GM19043 (cell line): ENCODE data around the gene AMIGO2.

Experiments
- ATAC-seq: cut with Tn5 transposase; IDR thresholded peaks from one replicate; pipeline ENCODE4 v1.9.1; 2021; ENCODE audit warnings: low read depth; ENCODE audit not compliant: unreplicated experiment

The AMIGO2 gene

DNA sequence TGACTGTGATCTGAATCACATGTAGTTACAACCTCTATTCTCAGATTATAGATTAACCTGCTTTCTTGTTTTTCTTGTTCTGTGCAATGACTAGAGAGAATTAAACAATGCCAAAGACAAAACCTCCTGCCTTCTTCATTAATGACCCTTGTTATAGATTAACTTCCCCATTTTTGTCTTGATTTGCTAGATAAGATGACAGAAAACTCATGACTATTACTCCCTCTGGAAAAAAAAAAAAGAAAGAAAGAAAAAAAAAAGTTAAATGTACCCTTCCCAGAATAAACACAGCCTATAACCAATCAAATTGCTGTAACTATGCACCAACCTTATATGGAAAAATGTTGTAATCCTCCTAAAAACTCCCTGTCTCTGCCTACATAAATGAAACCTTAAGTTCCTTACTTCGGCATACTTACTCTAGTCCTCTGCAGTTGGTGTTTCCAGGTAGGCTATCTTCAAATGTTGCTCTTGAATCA, 41.5 kb downstream of the AMIGO2 start:
- ATAC-seq: no peak

DNA sequence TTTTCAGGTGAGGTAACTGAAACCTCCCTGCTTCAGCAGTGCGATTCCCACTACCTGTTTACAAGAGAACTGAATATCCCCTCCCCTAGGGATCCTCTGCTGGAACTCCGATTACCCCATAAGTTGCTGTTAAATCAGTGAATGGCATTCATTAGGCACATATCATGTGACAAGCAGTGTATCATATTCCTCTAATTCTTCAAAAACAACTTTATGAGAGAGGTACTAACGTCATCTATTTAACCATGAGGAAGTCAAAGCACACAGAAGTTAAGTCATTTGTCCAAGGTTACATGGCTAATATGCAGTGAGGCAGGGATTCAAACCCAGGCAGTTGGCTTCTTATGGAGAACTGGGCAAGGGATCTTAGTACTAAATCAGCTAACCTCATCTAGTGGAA, 44.3 kb downstream of the AMIGO2 start:
- ATAC-seq: no peak

DNA sequence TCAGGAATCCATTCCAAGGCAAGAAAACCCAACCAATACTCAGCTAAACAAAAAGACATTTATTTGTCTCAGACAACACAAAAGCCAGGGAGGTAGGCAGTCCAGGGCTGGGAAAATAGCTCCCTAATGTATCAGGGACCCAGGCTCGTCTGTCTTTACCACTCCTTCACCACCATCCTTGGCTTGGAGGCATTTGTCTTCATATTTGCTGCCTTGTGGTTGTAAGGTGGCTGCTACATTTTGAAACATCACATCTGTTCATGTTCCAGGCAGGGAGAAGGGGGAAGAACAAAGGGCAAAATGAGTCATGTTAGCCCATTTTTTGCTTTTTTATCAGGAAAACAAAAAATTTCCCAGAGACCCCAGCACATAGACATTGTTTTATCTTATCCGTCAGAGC, 45.1 kb downstream of the AMIGO2 start:
- ATAC-seq: no peak

DNA sequence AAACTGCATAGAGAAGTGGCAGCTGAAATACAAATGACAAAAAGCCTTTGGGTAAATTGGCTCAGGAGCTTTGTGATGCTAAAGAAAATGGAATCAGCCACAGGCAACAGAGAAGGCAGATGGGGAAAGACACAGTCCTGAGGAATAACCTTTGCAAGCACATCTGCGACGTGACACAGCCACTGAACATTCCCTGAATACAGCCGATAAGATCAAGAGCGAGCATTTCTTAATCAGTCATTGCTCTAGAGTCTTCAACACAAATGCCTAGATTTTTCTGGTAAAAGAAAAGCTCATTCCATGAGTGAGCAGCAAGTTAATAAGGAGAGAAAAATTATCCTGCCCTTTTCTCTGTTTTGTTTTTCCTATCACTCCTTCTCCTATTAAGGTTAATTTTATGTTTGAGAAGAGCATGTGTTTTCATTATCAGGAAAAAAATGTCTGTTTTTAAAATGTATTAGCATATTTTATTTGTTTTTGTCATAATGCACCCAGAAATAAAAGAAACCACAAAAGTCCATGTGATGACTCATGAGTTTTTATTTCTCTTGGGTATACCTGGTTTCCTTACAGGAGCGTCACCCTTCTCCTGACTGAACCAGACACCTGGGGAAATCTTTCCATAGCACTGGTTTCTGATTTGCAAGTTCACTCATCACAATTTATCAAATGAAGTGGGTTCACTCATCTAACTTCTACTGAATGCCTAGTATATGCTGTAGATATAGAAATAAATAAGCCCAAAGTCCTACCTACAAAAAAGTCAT, 45.8 kb downstream of the AMIGO2 start:
- no peak for ATAC-seq

DNA sequence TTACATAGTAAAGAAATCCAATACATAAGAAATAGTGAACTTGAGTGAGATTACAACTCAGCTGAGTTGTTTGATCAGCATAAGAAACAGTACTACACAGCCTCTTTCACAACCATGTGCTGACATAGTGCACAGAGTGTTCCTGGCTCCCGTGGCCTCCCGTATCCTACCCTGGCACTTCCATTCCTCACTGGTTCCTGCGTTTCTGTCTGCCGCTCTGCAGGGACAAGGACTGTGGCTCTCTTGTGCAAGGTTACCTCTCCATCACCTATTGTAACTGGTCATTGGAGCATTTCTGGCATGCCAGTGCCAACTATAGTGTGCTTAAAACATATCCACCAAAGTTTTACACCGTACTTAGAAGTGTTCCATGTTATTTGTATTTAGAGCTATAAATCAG, 46.7 kb downstream of the AMIGO2 start:
- ATAC-seq: no peak

DNA sequence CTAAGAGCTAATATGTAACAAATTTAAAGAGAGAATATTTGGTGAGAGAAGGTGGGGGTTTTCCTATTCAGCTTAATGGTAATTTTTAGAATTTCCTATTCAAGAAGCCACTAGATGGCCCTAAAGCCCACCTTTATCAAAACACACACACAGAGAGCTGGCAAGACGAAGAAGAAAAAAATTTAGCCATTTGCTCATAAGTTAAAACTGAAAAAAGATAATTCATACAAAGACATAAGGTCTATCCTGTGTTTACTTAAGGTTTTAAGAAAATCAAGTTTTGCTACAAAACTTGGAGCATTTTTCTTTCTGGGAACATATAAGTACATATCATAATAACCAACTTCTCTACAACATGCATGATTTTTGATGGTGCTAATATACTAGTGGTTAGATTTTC, 47.1 kb downstream of the AMIGO2 start:
- ATAC-seq: no peak

DNA sequence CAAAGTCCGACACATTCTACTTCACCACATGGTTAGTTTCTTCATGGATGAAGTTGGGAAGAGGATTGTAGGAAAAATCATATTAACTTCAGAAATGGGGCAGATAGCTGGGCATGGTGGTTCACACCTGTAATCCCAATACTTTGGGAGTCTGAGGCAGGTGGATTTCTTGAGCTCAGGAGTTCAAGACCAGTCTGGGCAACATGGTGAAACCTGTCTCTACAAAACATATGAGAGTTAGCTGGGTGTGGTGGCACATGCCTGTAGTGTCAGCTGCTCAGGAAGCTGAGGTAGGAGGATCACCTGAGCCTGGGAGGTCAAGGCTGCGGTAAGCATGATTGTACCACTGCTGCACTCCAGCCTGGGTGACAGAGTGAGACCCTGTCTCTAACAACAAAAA, 49.9 kb downstream of the AMIGO2 start:
- ATAC-seq: no peak

DNA sequence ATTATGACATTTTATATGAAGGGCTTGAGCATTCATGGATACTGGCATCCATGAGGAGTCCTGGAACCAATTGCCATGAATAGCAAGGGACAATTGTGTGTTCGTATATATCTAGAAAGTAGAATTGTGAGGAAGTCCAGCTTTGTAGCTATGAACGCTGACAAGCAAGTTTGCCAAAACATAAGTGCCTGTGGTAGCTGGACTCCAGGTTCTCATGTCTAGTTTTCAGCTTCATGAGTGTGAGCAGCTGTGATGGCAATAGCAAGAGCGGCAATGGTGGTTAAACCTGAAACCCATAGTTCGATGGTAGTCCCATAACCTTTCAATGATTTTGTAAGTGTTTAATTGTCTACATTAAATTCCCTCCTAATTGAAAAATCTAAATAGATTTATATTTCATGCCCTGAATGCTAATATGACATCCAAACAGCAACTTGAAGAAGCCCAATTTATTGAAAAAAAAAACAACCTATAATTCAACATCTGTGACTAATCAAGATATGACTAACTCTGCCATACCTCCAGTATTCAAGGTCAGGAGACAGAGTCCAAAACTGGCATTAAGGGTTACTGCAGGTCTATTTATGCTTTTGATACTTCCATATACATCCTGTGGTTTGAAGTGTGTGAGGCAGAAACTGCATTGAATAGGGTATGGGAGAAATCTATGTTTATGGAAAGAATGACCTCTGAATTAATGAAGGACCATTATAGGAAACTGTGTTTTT, 50.6 kb downstream of the AMIGO2 start:
- ATAC-seq: no peak

DNA sequence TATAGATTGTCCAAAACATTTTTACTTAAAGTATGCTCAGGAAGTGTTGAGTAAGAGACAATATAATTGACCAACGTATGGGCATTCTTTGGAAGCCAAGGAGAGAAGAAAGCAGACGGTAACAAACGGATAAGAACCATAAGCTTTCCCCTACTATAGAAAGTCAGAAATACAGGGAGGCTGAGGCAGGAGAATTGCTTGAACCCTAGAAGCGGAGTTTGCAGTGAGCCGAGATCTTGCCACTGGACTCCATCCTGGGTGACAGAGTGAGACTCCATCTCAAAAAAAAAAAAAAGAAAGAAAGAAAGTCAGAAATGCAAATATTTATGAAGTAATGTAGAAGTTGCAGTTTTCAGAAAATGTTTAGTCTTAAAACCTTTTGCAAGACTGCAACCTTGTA, 51.6 kb downstream of the AMIGO2 start:
- no peak for ATAC-seq
